ENCODE results near the gene KRTAP4-8. TPM values are rescaled to one million over a fixed set of nuclear protein-coding genes. Genes with fewer than 3 reads are reported as not detected.
"Not testable (repeated sequence)": the region's sequence is repeated elsewhere in the genome, so short reads cannot be mapped to it uniquely, and the experiment has no call there.

The KRTAP4-8 gene
- total and polyA plus RNA-seq, 8 donors, result not detected

- no peaks in the 10 kb centered on the region for H3K9me3 ChIP-seq
- H3K27me3 ChIP-seq, result peaks cover 0 to 9% of the 10 kb centered on the region in 2 donors
- H3K27ac ChIP-seq, result no peak overlapping the region
- no peak overlapping the region for H3K4me3 ChIP-seq
- ATAC-seq, result no peak
- DNase-seq, result no peak
- H3K36me3 ChIP-seq, result no peaks in the 10 kb centered on the region
- TF ChIP-seq CTCF (IDR thresholded peaks at IDR 0.05), result no peak
- no peaks in the 10 kb centered on the region for H3K4me1 ChIP-seq
- intact Hi-C loops (cut with DNase I), result no loop called here
Observed at GRCh38 chr17:41098481-41098880, 539 bp upstream of the KRTAP4-8 start.

- Histone ChIP-seq H3K9me3 (no peaks in the 10 kb centered on the region), H3K27me3 (peaks cover 0 to 9% of the 10 kb centered on the region in 2 donors), H3K36me3 (no peaks in the 10 kb centered on the region), H3K4me1 (no peaks in the 10 kb centered on the region), H3K4me3 (no peak overlapping the region), H3K27ac (no peak overlapping the region)
- TF ChIP-seq CTCF (IDR thresholded peaks at IDR 0.05), result no peak
- ATAC-seq (peak; percentile 31), DNase-seq (peak in 2 of 4 donors; percentile 2 to 28)
- intact Hi-C loops (cut with DNase I), result no loop called here
Observed at GRCh38 chr17:41096055-41096454, 1.9 kb downstream of the KRTAP4-8 start.

GRCh38 chr17:41088760-41089352, 9.1 kb downstream of the KRTAP4-8 start:
- intact Hi-C loops (cut with DNase I); DNase-seq; H3K4me3 ChIP-seq: not testable (repeated sequence)

GRCh38 chr17:41084100-41084856, 13.7 kb downstream of the KRTAP4-8 start, which contains the start of gene KRTAP4-7:
Gene KRTAP4-7, plus strand, starts transcription at chr17:41084150. Its CDS starts 57 bp downstream, at chr17:41084207.
- H3K36me3 ChIP-seq; H3K27me3 ChIP-seq; H3K4me3 ChIP-seq; DNase-seq; H3K27ac ChIP-seq; H3K4me1 ChIP-seq; intact Hi-C loops (cut with DNase I); ATAC-seq; H3K9me3 ChIP-seq: not testable (repeated sequence)

More at GRCh38 chr17:41088760-41089352, 9.1 kb downstream of the KRTAP4-8 start:
- not testable (repeated sequence) for ATAC-seq, H3K27me3 ChIP-seq, H3K36me3 ChIP-seq, H3K4me1 ChIP-seq, H3K27ac ChIP-seq, H3K9me3 ChIP-seq

- H3K36me3 ChIP-seq; DNase-seq; intact Hi-C loops (cut with DNase I); H3K4me1 ChIP-seq; H3K27ac ChIP-seq; H3K4me3 ChIP-seq; H3K27me3 ChIP-seq; H3K9me3 ChIP-seq: not testable (repeated sequence)
- ATAC-seq, result peak; percentile 64
Observed at GRCh38 chr17:41083427-41083826, 14.5 kb downstream of the KRTAP4-8 start.

GRCh38 chr17:41082626-41083025, 15.3 kb downstream of the KRTAP4-8 start:
- no peak for ATAC-seq
- DNase-seq, result no peak

More at GRCh38 chr17:41082626-41083025, 15.3 kb downstream of the KRTAP4-8 start:
- TF ChIP-seq CTCF (IDR thresholded peaks at IDR 0.05), result no peak
- H3K27me3 ChIP-seq, result no peaks in the 10 kb centered on the region
- no peaks in the 10 kb centered on the region for H3K4me1 ChIP-seq
- intact Hi-C loops (cut with DNase I), result no loop called here
- no peak overlapping the region for H3K27ac ChIP-seq
- no peaks in the 10 kb centered on the region for H3K9me3 ChIP-seq
- no peaks in the 10 kb centered on the region for H3K36me3 ChIP-seq
- H3K4me3 ChIP-seq, result no peak overlapping the region
